Activated CD8-positive, alpha-beta T cell treated with anti-CD3 and anti-CD28 coated beads, Interleukin-2, amount 10 ng/mL, durations not matched to agents 7 days and 5 days (primary cell): ENCODE results near the gene METRN. TPM values are rescaled to one million over a fixed set of nuclear protein-coding genes. Genes with fewer than 3 reads are reported as not detected.

Source experiments
- ATAC-seq: fragments of 150-1000 bp; cut with Tn5 transposase; one replicate; pipeline ENCODE4 v1.10.0; 2021; ENCODE audit warnings: moderate library complexity
- CTCF ChIA-PET: fragments of 350-600 bp; sonication (Branson Sonifier 250); formaldehyde crosslinking; loops from one replicate; lab custom pipeline; 2021; ENCODE audit warnings: antibody characterized with exemption; lab: Charles Lee
- POLR2A ChIA-PET: fragments of 350-600 bp; sonication (Branson Sonifier 250); formaldehyde crosslinking; loops from one replicate; lab custom pipeline; 2021; ENCODE audit warnings: antibody characterized with exemption; lab: Charles Lee
- DNase-seq: peaks from one replicate; pipeline ENCODE4 v3.0.0-alpha.2; 2020
- H3K27ac Mint-ChIP-seq: one replicate; pipeline ENCODE4 v1.8.0; 2021; ENCODE audit warnings: mild to moderate bottlenecking, mixed read lengths
- H3K27me3 Mint-ChIP-seq: one replicate; pipeline ENCODE4 v1.8.0; 2021; ENCODE audit warnings: low read depth, mixed read lengths
- H3K36me3 Mint-ChIP-seq: one replicate; pipeline ENCODE4 v1.8.0; 2021; ENCODE audit warnings: low read depth, mixed read lengths
- H3K4me1 Mint-ChIP-seq: one replicate; pipeline ENCODE4 v1.8.0; 2021; ENCODE audit warnings: low read depth, mixed read lengths
- H3K4me3 Mint-ChIP-seq: one replicate; pipeline ENCODE4 v1.8.0; 2021; ENCODE audit warnings: mild to moderate bottlenecking, mixed read lengths
- H3K9me3 Mint-ChIP-seq: one replicate; pipeline ENCODE4 v1.8.0; 2022; ENCODE audit warnings: mixed read lengths; ENCODE audit not compliant: insufficient read depth
- total RNA-seq, 2 experiments: library from RNA; stranded (reverse); gene quantifications; one replicate each; pipeline ENCODE4 v1.2.3, GENCODE V29; 2021

Gene METRN
- 10 to 100 TPM in 1 of 2 experiments, 1 to 10 TPM in 1; 8.1 to 10.6 TPM for total RNA-seq

GRCh38 chr16:714558-715476 lies at the start of gene METRN:
Gene METRN (plus strand): TSS chr16:715118. CDS start chr16:715290, 172 bp downstream.
- CTCF ChIA-PET, result interaction anchor here (1.0 to 2.1 kb wide), 5 partner anchors 18 to 74 kb away, joined by 3 to 6 read pairs (median 3); partner anchors contain the start of genes CHTF18 and RPUSD1
- H3K36me3 Mint-ChIP-seq, result no peaks in the 10 kb centered on the region
- POLR2A ChIA-PET, result interaction anchor here (1.0 to 2.3 kb wide), 4 partner anchors 10 to 24 kb away, joined by 3 to 6 read pairs (median 6); partner anchors contain the start of gene WDR24
- no peak within 1 kb of the TSS for H3K27ac Mint-ChIP-seq
- H3K9me3 Mint-ChIP-seq, result no peaks in the 10 kb centered on the region
- DNase-seq, result peak; percentile 91
- peaks cover 7% of the 10 kb centered on the region for H3K27me3 Mint-ChIP-seq
- peak within 1 kb of the TSS; percentile 43 for H3K4me3 Mint-ChIP-seq
- peak; percentile 89 for ATAC-seq
- H3K4me1 Mint-ChIP-seq, result peaks cover 23% of the 10 kb centered on the region

- no peaks in the 10 kb centered on the region for H3K9me3 Mint-ChIP-seq
- peaks cover 12% of the 10 kb centered on the region for H3K4me1 Mint-ChIP-seq
- no peak for DNase-seq
- H3K36me3 Mint-ChIP-seq, result peaks cover 11% of the 10 kb centered on the region
- CTCF ChIA-PET, result no interaction called here
- H3K4me3 Mint-ChIP-seq, result no peak overlapping the region
- H3K27ac Mint-ChIP-seq, result peak overlapping the region; percentile 88
- no peak for ATAC-seq
- POLR2A ChIA-PET, result interaction anchor here (0.8 kb wide), 1 partner anchor 9 kb away, joined by 4 read pairs; the partner anchor contains the start of gene RHBDL1
- H3K27me3 Mint-ChIP-seq, result no peaks in the 10 kb centered on the region
Observed at GRCh38 chr16:666572-666971, 48.3 kb upstream of the METRN start.

DNA sequence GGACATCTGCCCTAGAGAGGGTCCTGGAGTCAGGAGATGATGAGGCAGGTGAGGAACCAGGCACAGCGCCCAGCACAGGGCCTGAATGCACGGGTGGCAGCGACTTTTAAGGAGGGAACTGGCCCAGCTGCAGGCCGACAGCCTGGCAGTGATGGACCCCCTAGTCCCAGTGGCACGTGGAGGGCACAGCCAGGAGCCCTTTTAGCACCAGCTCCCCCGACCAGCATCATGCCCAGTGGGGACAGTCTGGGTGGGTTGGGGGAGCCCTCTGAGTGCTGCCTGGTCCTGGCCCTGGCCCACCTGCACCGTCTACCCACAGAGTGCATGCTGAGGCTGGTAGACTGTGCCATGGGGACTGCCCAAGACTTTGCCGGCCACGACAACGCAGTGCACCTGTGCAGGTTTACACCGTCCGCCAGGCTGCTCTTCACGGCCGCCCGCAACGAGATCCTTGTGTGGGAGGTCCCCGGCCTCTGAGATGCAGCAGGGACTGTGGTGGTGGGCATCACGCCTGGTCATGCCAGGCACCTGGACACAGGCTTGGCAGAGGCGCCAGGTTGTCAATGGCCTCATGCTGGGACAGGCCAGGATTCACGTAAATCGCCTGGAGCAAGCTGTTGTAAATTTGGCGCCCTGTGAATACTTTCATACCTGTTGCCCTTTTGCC lies 47.7 kb upstream of the METRN start:
- Mint-ChIP-seq H3K36me3 (peaks cover 11% of the 10 kb centered on the region), H3K4me3 (peak overlapping the region; percentile 79), H3K27ac (peak overlapping the region; percentile 88), H3K4me1 (peaks cover 12% of the 10 kb centered on the region), H3K27me3 (no peaks in the 10 kb centered on the region), H3K9me3 (no peaks in the 10 kb centered on the region)
- ChIA-PET POLR2A (interaction anchor here (0.8 to 2.4 kb wide), 6 partner anchors 8 to 141 kb away, joined by 3 to 9 read pairs (median 4); partner anchors contain the start of genes RHBDL1 and STUB1), CTCF (interaction anchor here (1.1 to 2.5 kb wide), 6 partner anchors 12 to 28 kb away, joined by 3 to 10 read pairs (median 4); partner anchors contain the start of gene STUB1)
- ATAC-seq (no peak), DNase-seq (no peak)

DNA sequence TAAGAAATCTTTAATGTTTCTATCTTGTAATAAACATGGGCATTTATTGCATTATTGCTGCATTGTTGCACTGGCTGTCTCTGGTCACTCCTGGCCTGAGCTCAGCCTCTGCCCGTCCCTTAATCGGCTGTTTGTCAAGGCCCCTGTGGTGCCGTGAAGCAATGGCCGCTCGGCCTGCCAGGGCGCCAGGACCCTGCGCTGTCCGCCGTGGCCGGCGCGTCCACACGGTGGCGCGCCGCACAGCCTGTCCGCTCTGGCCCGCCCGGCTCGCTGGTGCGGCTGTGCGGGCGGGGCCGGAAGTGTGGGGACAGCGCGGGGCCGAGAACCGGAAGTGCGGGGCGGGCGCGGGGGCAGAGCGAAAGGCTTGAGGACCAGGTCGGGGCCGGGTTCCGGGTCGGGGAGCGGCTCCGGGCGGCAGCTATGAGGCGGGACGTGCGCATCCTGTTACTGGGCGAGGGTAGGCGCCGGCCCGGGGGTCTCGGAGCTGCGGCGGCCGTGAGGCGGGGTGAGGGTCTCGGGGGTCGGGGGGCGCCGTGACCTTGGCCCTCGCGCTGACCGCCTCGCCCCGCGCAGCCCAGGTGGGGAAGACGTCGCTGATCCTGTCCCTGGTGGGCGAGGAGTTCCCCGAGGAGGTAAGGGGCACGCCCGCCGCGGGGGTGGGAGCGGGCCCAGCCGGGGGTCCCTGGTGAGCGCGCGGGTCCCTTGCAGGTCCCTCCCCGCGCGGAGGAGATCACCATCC lies 47.0 kb upstream of the METRN start, which contains the start of gene RHOT2:
Gene RHOT2 (plus strand): TSS at position 353 of the 739 bp plus-strand sequence. CDS start 68 bp downstream, at position 421.
- Mint-ChIP-seq H3K4me3 (peak within 1 kb of the TSS; percentile 79), H3K36me3 (peaks cover 13% of the 10 kb centered on the region), H3K9me3 (no peaks in the 10 kb centered on the region), H3K27ac (peak within 1 kb of the TSS; percentile 88), H3K27me3 (no peaks in the 10 kb centered on the region), H3K4me1 (peaks cover 12% of the 10 kb centered on the region)
- ChIA-PET CTCF (interaction anchor here (1.1 to 2.5 kb wide), 6 partner anchors 12 to 28 kb away, joined by 3 to 10 read pairs (median 4); partner anchors contain the start of gene STUB1), POLR2A (interaction anchor here (0.8 to 2.4 kb wide), 5 partner anchors 12 to 142 kb away, joined by 3 to 9 read pairs (median 4); partner anchors contain the start of gene STUB1)
- DNase-seq (peak; percentile 94), ATAC-seq (peak; percentile 93)

GRCh38 chr16:668519-669171 lies 46.3 kb upstream of the METRN start:
- peak; percentile 20 for ATAC-seq
- CTCF ChIA-PET, result interaction anchor here (1.0 to 2.5 kb wide), 7 partner anchors 11 to 72 kb away, joined by 3 to 10 read pairs (median 4); partner anchors contain the start of genes CIAO3 and STUB1
- no peak for DNase-seq
- Mint-ChIP-seq H3K36me3 (peaks cover 14% of the 10 kb centered on the region), H3K4me1 (peaks cover 12% of the 10 kb centered on the region), H3K27me3 (no peaks in the 10 kb centered on the region), H3K9me3 (no peaks in the 10 kb centered on the region), H3K4me3 (peak overlapping the region; percentile 79), H3K27ac (peak overlapping the region; percentile 75)
- POLR2A ChIA-PET, result interaction anchor here (0.6 to 2.4 kb wide), 4 partner anchors 13 to 1325 kb away, joined by 3 to 9 read pairs (median 4); no protein-coding TSS in a partner anchor

GRCh38 chr16:669666-670065 lies 45.3 kb upstream of the METRN start:
- Mint-ChIP-seq H3K27me3 (no peaks in the 10 kb centered on the region), H3K36me3 (peaks cover 14% of the 10 kb centered on the region), H3K4me3 (peak overlapping the region; percentile 79), H3K9me3 (no peaks in the 10 kb centered on the region), H3K4me1 (peaks cover 12% of the 10 kb centered on the region), H3K27ac (peak overlapping the region; percentile 75)
- ChIA-PET CTCF (interaction anchor here (1.4 to 2.5 kb wide), 2 partner anchors 10 to 43 kb away, joined by 3 to 10 read pairs; partner anchors contain the start of gene STUB1), POLR2A (interaction anchor here (2.4 kb wide), 1 partner anchor 12 kb away, joined by 9 read pairs; no protein-coding TSS in a partner anchor)
- DNase-seq, result no peak
- no peak for ATAC-seq

- no peak for DNase-seq
- ChIA-PET CTCF (no interaction called here), POLR2A (interaction anchor here (1.4 kb wide), 1 partner anchor 10 kb away, joined by 5 read pairs; the partner anchor contains the start of gene STUB1)
- Mint-ChIP-seq H3K4me1 (peaks cover 18% of the 10 kb centered on the region), H3K27me3 (peaks cover 6% of the 10 kb centered on the region), H3K27ac (no peak overlapping the region), H3K9me3 (no peaks in the 10 kb centered on the region), H3K36me3 (peaks cover 14% of the 10 kb centered on the region), H3K4me3 (no peak overlapping the region)
- no peak for ATAC-seq
Observed at GRCh38 chr16:670485-671352, 44.2 kb upstream of the METRN start.

DNA sequence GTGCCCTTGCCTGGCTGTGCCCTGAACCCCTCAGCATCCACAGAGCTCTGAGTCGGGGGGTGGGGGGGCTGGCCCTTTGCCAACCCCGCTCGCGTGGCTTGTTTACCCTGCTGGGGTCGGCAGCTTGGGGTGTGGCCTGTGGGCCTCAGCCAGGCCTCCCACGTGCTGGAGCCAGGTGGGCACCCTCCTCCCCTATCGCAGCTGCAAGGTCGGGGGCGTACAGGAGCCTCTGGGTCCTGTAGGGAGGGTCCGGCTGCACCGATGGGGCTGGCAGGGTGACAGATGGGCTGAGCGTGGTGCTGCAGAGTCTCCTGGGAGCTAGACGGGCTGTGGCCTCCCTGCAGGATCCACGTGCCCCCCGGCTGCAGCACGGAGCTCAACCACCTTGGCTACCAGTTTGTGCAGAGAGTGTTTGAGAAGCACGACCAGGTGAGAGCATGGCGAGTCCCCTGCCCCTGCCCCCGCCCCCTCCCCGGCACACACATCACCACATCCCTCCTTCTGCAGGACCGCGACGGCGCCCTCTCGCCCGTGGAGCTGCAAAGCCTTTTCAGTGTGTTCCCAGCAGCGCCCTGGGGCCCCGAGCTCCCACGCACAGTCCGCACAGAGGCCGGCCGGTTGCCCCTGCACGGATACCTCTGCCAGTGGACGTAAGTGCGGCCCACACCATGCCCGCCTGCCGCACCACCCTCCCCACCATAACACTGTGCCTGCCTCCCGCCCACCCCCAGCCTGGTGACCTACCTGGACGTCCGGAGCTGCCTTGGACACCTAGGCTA lies 43.4 kb upstream of the METRN start:
- ATAC-seq, result no peak
- Mint-ChIP-seq H3K27ac (no peak overlapping the region), H3K9me3 (no peaks in the 10 kb centered on the region), H3K27me3 (peaks cover 6% of the 10 kb centered on the region), H3K4me3 (no peak overlapping the region), H3K36me3 (peaks cover 14% of the 10 kb centered on the region), H3K4me1 (peaks cover 18% of the 10 kb centered on the region)
- DNase-seq, result no peak
- ChIA-PET POLR2A (interaction anchor here (0.8 to 1.4 kb wide), 2 partner anchors 9 to 19 kb away, joined by 3 to 5 read pairs; partner anchors contain the start of genes STUB1 and WDR24), CTCF (no interaction called here)

- H3K9me3 Mint-ChIP-seq, result no peaks in the 10 kb centered on the region
- no peak overlapping the region for H3K27ac Mint-ChIP-seq
- DNase-seq (no peak), ATAC-seq (no peak)
- H3K4me1 Mint-ChIP-seq, result peaks cover 18% of the 10 kb centered on the region
- POLR2A ChIA-PET, result no interaction called here
- H3K4me3 Mint-ChIP-seq, result no peak overlapping the region
- CTCF ChIA-PET, result no interaction called here
- peaks cover 6% of the 10 kb centered on the region for H3K27me3 Mint-ChIP-seq
- peaks cover 14% of the 10 kb centered on the region for H3K36me3 Mint-ChIP-seq
Observed at GRCh38 chr16:672371-672770, 42.5 kb upstream of the METRN start.
